ENCODE measurements around the gene BFSP2.

GRCh38 chr3:133466531-133467386 is 66.9 kb downstream of the BFSP2 start:
- TF ChIP-seq CTCF (IDR thresholded peaks at IDR 0.05), result no peak
- no peak for TF ChIP-seq POLR2A (IDR thresholded peaks at IDR 0.05)
